HG03064 (cell line): ENCODE measurements around the gene MSH3.
"Not testable (repeated sequence)": the region's sequence is repeated elsewhere in the genome, so short reads cannot be mapped to it uniquely, and the experiment has no call there.

ENCODE experiments used
- ATAC-seq: cut with Tn5 transposase; IDR thresholded peaks from one replicate; pipeline ENCODE4 v1.9.1; 2021; ENCODE audit warnings: low read depth; ENCODE audit not compliant: unreplicated experiment

Gene MSH3

GRCh38 chr5:80705216-80705769 lies 50.8 kb downstream of the MSH3 start:
- no peak for ATAC-seq

GRCh38 chr5:80705801-80706200 lies 51.3 kb downstream of the MSH3 start:
- ATAC-seq = no peak

- ATAC-seq = no peak
These were observed 52.5 kb downstream of the MSH3 start for GRCh38 chr5:80706835-80707447.

GRCh38 chr5:80707645-80708044 lies 53.2 kb downstream of the MSH3 start:
- no peak for ATAC-seq

GRCh38 chr5:80711216-80711615 lies 56.8 kb downstream of the MSH3 start:
- no peak for ATAC-seq

GRCh38 chr5:80711938-80712337 lies 57.5 kb downstream of the MSH3 start:
- ATAC-seq = no peak

GRCh38 chr5:80712919-80713318 lies 58.5 kb downstream of the MSH3 start:
- ATAC-seq = no peak

- no peak for ATAC-seq
These were observed 59.2 kb downstream of the MSH3 start for GRCh38 chr5:80713631-80714030.

GRCh38 chr5:80714570-80715298 lies 60.3 kb downstream of the MSH3 start:
- ATAC-seq = no peak

- ATAC-seq = no peak
These were observed 61.4 kb downstream of the MSH3 start for GRCh38 chr5:80715887-80716286.

GRCh38 chr5:80720181-80720580 lies 65.7 kb downstream of the MSH3 start:
- no peak for ATAC-seq

GRCh38 chr5:80722916-80723315 lies 68.5 kb downstream of the MSH3 start:
- no peak for ATAC-seq

- no peak for ATAC-seq
These were observed 71.0 kb downstream of the MSH3 start for GRCh38 chr5:80725446-80725845.

GRCh38 chr5:80736730-80737129 lies 82.3 kb downstream of the MSH3 start:
- no peak for ATAC-seq

GRCh38 chr5:80738466-80738865 lies 84.0 kb downstream of the MSH3 start:
- ATAC-seq = no peak

GRCh38 chr5:80739057-80739456 lies 84.6 kb downstream of the MSH3 start:
- no peak for ATAC-seq

- no peak for ATAC-seq
These were observed 85.0 kb downstream of the MSH3 start for GRCh38 chr5:80739496-80739895.

GRCh38 chr5:80739898-80740297 lies 85.4 kb downstream of the MSH3 start:
- ATAC-seq = no peak

GRCh38 chr5:80740488-80740887 lies 86.0 kb downstream of the MSH3 start:
- not testable (repeated sequence) for ATAC-seq

GRCh38 chr5:80740999-80741398 lies 86.5 kb downstream of the MSH3 start:
- ATAC-seq = no peak

- no peak for ATAC-seq
These were observed 89.7 kb downstream of the MSH3 start for GRCh38 chr5:80744149-80744548.

- no peak for ATAC-seq
These were observed 91.0 kb downstream of the MSH3 start for GRCh38 chr5:80745490-80745889.
